ENCODE measurements around the gene MRPS12.

Gene MRPS12

GRCh38 chr19:38977445-38978325 lies 46.9 kb downstream of the MRPS12 start:
- H2AFZ ChIP-seq (ENCODE audit: low read depth): peak overlapping the region; percentile 51
- H3K27ac ChIP-seq: peak overlapping the region; percentile 82
- H3K36me3 ChIP-seq (ENCODE audit: insufficient read depth): no peaks in the 10 kb centered on the region
- TF ChIP-seq, protein P1, sequence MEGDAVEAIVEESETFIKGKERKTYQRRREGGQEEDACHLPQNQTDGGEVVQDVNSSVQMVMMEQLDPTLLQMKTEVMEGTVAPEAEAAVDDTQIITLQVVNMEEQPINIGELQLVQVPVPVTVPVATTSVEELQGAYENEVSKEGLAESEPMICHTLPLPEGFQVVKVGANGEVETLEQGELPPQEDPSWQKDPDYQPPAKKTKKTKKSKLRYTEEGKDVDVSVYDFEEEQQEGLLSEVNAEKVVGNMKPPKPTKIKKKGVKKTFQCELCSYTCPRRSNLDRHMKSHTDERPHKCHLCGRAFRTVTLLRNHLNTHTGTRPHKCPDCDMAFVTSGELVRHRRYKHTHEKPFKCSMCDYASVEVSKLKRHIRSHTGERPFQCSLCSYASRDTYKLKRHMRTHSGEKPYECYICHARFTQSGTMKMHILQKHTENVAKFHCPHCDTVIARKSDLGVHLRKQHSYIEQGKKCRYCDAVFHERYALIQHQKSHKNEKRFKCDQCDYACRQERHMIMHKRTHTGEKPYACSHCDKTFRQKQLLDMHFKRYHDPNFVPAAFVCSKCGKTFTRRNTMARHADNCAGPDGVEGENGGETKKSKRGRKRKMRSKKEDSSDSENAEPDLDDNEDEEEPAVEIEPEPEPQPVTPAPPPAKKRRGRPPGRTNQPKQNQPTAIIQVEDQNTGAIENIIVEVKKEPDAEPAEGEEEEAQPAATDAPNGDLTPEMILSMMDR (conservative IDR thresholded peaks at IDR 0.05; ENCODE audit: low read depth, low read length): no peak
- peak overlapping the region; percentile 46; the same call in 1 of the 2 replicates for H3K9ac ChIP-seq
- peaks cover 23% of the 10 kb centered on the region for H3K4me1 ChIP-seq (ENCODE audit: low read depth, poor library complexity, severe bottlenecking)
- no peaks in the 10 kb centered on the region for H3K79me2 ChIP-seq (ENCODE audit: insufficient read depth, low read depth)
- no peak overlapping the region for H3K4me3 ChIP-seq (IDR thresholded peaks at IDR 0.05; ENCODE audit: insufficient read depth, low read depth, low read length)
- H3K4me2 ChIP-seq: peak overlapping the region; percentile 53
- H3K27me3 ChIP-seq (ENCODE audit: insufficient read depth, low read depth): no peaks in the 10 kb centered on the region
- no peaks in the 10 kb centered on the region for H4K20me1 ChIP-seq (ENCODE audit: insufficient read depth)

DNA sequence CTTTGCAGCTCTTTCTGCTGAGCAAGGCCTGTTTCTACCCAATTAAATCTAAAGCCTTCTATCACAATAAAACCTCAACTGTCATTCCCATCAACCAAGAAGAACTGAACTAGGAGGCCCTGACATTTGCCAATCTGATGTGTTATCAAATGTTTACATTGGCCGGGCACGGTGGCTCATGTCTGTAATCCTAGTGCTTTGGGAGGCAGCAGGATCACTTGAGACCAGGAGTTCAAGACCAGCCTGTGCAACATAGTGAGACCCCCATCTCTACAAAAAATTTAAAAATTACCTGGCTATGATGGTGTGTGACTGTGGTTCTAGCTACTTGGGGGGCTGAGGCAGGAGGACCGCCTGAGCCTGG lies 47.6 kb downstream of the MRPS12 start:
- Histone ChIP-seq H3K79me2 (ENCODE audit: insufficient read depth, low read depth) (no peaks in the 10 kb centered on the region), H3K27ac (peak overlapping the region; percentile 82), H3K4me1 (ENCODE audit: low read depth, poor library complexity, severe bottlenecking) (peaks cover 23% of the 10 kb centered on the region), H3K36me3 (ENCODE audit: insufficient read depth) (no peaks in the 10 kb centered on the region), H3K4me3 (IDR thresholded peaks at IDR 0.05; ENCODE audit: insufficient read depth, low read depth, low read length) (no peak overlapping the region), H2AFZ (ENCODE audit: low read depth) (peak overlapping the region; percentile 51), H3K27me3 (ENCODE audit: insufficient read depth, low read depth) (no peaks in the 10 kb centered on the region), H3K9ac (peak overlapping the region; percentile 46; the same call in 1 of the 2 replicates), H4K20me1 (ENCODE audit: insufficient read depth) (no peaks in the 10 kb centered on the region), H3K4me2 (peak overlapping the region; percentile 53; the same call in 1 of the 2 replicates)
- TF ChIP-seq, protein P1 (conservative IDR thresholded peaks at IDR 0.05; ENCODE audit: low read depth, low read length): no peak

DNA sequence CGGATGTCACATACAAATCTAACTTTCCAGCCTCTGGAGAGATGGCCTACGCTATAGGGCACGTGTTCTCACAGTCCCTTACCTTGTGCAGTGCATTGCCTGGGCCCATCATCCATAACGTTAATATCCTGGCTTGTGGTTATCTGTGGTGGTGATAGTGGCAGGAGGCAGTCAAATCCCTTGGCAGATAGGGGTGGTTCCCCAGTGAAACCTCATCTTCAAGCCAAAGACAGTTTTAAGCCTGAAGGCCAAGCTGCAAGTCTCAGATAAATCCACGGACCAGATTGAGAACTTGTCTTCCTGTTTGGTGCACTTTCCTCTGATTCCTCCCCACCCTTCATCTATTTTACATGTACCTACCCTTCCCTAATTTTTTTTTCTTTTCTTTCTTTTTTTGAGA lies 49.1 kb downstream of the MRPS12 start:
- no peaks in the 10 kb centered on the region for H3K36me3 ChIP-seq (ENCODE audit: insufficient read depth)
- H2AFZ ChIP-seq (ENCODE audit: low read depth): no peak overlapping the region
- no peaks in the 10 kb centered on the region for H3K27me3 ChIP-seq (ENCODE audit: insufficient read depth, low read depth)
- no peak overlapping the region for H3K27ac ChIP-seq
- H3K4me1 ChIP-seq (ENCODE audit: low read depth, poor library complexity, severe bottlenecking): peaks cover 23% of the 10 kb centered on the region
- H3K9ac ChIP-seq: no peak overlapping the region
- no peaks in the 10 kb centered on the region for H4K20me1 ChIP-seq (ENCODE audit: insufficient read depth)
- no peak overlapping the region for H3K4me2 ChIP-seq
- H3K79me2 ChIP-seq (ENCODE audit: insufficient read depth, low read depth): no peaks in the 10 kb centered on the region
- TF ChIP-seq, protein P1 (conservative IDR thresholded peaks at IDR 0.05; ENCODE audit: low read depth, low read length): no peak
- no peak overlapping the region for H3K4me3 ChIP-seq (IDR thresholded peaks at IDR 0.05; ENCODE audit: insufficient read depth, low read depth, low read length)

DNA sequence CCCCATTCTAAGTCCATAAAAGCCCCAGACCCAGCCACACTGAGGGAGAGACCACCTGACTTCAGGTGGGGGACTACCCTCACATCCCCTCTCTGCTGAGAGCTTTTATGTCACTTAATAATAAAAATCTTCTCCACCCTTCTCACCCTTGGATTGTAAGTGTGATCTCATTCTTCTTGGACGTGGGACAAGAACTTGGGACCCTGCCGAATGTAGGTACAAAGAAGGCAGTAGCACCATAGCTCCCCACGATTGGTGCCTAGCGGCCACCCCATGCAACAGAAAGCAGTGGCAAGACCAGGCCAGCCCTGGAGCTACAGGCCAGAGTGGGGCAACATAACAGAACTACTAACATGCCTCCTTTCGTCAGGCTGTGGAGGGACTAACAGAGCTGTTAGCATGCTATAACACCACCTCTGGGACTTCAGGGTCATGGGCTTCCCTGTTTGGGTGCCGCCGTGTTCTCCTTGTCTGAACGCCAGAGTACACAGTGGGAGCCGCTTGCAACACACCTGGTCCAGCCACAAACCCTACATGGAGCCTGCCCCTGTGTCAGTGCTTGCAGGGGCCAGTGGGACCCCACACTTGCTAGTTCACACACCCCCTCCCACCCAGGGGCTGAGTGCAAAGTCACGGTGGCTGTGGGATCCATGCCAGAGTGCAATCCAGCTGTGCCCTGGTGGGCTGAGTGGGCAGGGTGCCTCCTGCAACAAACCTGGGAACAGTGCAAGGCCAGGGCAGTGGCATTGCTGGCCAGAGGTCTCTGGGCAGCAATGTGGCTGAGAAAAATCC lies 50.0 kb downstream of the MRPS12 start:
- H3K4me2 ChIP-seq: no peak overlapping the region
- H3K9ac ChIP-seq: no peak overlapping the region
- H3K4me3 ChIP-seq (IDR thresholded peaks at IDR 0.05; ENCODE audit: insufficient read depth, low read depth, low read length): no peak overlapping the region
- no peaks in the 10 kb centered on the region for H3K27me3 ChIP-seq (ENCODE audit: insufficient read depth, low read depth)
- TF ChIP-seq, protein P1 (conservative IDR thresholded peaks at IDR 0.05; ENCODE audit: low read depth, low read length): no peak
- no peak overlapping the region for H3K27ac ChIP-seq
- no peaks in the 10 kb centered on the region for H4K20me1 ChIP-seq (ENCODE audit: insufficient read depth)
- peaks cover 23% of the 10 kb centered on the region for H3K4me1 ChIP-seq (ENCODE audit: low read depth, poor library complexity, severe bottlenecking)
- H3K79me2 ChIP-seq (ENCODE audit: insufficient read depth, low read depth): no peaks in the 10 kb centered on the region
- no peaks in the 10 kb centered on the region for H3K36me3 ChIP-seq (ENCODE audit: insufficient read depth)
- no peak overlapping the region for H2AFZ ChIP-seq (ENCODE audit: low read depth)

Measured in KMS-11 (cell line).